Trophoblast cell (in vitro differentiated cells and primary cell): Measurements from ENCODE around the gene PLA2G4E.

ENCODE experiments used
- DNase-seq, 2 donors: peaks; one replicate each; pipeline ENCODE4 v3.0.0-alpha.2; 2016
- H2AFZ ChIP-seq: 2 replicates; pipeline ENCODE4 v1.6.1; 2013; ENCODE audit warnings: low read length, moderate library complexity, mild to moderate bottlenecking; ENCODE audit not compliant: insufficient read depth, poor library complexity
- H2AK5ac ChIP-seq: 2 replicates; pipeline ENCODE4 v1.6.1; 2013; ENCODE audit warnings: mild to moderate bottlenecking, low read length
- H2BK120ac ChIP-seq: 2 replicates; pipeline ENCODE4 v1.6.1; 2013; ENCODE audit warnings: low read length, mild to moderate bottlenecking, moderate library complexity; ENCODE audit not compliant: insufficient read depth, poor library complexity
- H2BK12ac ChIP-seq: 2 replicates; pipeline ENCODE4 v1.6.1; 2013; ENCODE audit warnings: mild to moderate bottlenecking, low read length, moderate library complexity
- H2BK5ac ChIP-seq: 2 replicates; pipeline ENCODE4 v1.6.1; 2013; ENCODE audit warnings: low read length, low read depth, moderate library complexity, mild to moderate bottlenecking; ENCODE audit not compliant: poor library complexity
- H3K14ac ChIP-seq: 2 replicates; pipeline ENCODE4 v1.6.1; 2013; ENCODE audit warnings: mild to moderate bottlenecking, low read length
- H3K18ac ChIP-seq: 2 replicates; pipeline ENCODE4 v1.6.1; 2013; ENCODE audit warnings: mild to moderate bottlenecking, low read length
- H3K23ac ChIP-seq: 2 replicates; pipeline ENCODE4 v1.6.1; 2013; ENCODE audit warnings: low read length
- H3K27ac ChIP-seq: 2 replicates; pipeline ENCODE4 v1.5.1; 2013; ENCODE audit warnings: low read depth, mild to moderate bottlenecking, inconsistent platforms, low read length, moderate library complexity
- H3K27me3 ChIP-seq: 2 replicates; pipeline ENCODE4 v1.6.1; 2013; ENCODE audit warnings: inconsistent platforms, mild to moderate bottlenecking, low read length, moderate library complexity; ENCODE audit not compliant: insufficient read depth
- H3K36me3 ChIP-seq, 2 experiments: 1 replicate in 1 of 2; 2 replicates in 1 of 2; pipeline ENCODE4 v1.6.1; 2013; ENCODE audit warnings: low read length in 2 of 2, mild to moderate bottlenecking in 2 of 2, moderate library complexity in 1 of 2; ENCODE audit not compliant: insufficient read depth in 2 of 2, control insufficient read depth in 1 of 2
- H3K4ac ChIP-seq: 2 replicates; pipeline ENCODE4 v1.6.1; 2013; ENCODE audit warnings: low read depth, mild to moderate bottlenecking, low read length, moderate library complexity
- H3K4me1 ChIP-seq, 2 experiments: 1 replicate in 1 of 2; 2 replicates in 1 of 2; pipeline ENCODE4 v1.6.1; 2013; ENCODE audit warnings: low read length in 2 of 2, mild to moderate bottlenecking in 2 of 2, moderate library complexity in 1 of 2; ENCODE audit not compliant: insufficient read depth in 2 of 2, control insufficient read depth in 1 of 2
- H3K4me2 ChIP-seq: 2 replicates; pipeline ENCODE4 v1.6.1; 2013; ENCODE audit warnings: inconsistent platforms, mild to moderate bottlenecking, low read length, moderate library complexity
- H3K4me3 ChIP-seq: 2 replicates; pipeline ENCODE4 v1.5.1; 2013; ENCODE audit warnings: mild to moderate bottlenecking, low read depth, low read length, inconsistent platforms
- H3K79me1 ChIP-seq: one replicate; pipeline ENCODE4 v1.6.1; 2013; ENCODE audit warnings: low read length
- H3K79me2 ChIP-seq: 2 replicates; pipeline ENCODE4 v1.6.1; 2013; ENCODE audit warnings: low read length, mild to moderate bottlenecking; ENCODE audit not compliant: control insufficient read depth, insufficient read depth, poor library complexity
- H3K9ac ChIP-seq: 2 replicates; pipeline ENCODE4 v1.6.1; 2013; ENCODE audit warnings: mild to moderate bottlenecking, low read length
- H3K9me3 ChIP-seq: 2 replicates; pipeline ENCODE4 v1.6.1; 2013; ENCODE audit warnings: low read depth, mild to moderate bottlenecking, control low read depth, inconsistent platforms, low read length; ENCODE audit not compliant: insufficient read depth
- H4K12ac ChIP-seq: 2 replicates; pipeline ENCODE4 v1.6.1; 2013; ENCODE audit warnings: low read depth, mild to moderate bottlenecking, low read length, moderate library complexity
- H4K8ac ChIP-seq: 2 replicates; pipeline ENCODE4 v1.6.1; 2013; ENCODE audit warnings: low read depth, mild to moderate bottlenecking, low read length, moderate library complexity
- H4K91ac ChIP-seq: one replicate; pipeline ENCODE4 v1.6.1; 2013; ENCODE audit warnings: low read depth, mild to moderate bottlenecking, low read length, moderate library complexity
- WGBS: extraction: QIAGEN DNeasy Blood & Tissue Kit; methylation state at CpG from one replicate; pipeline ENCODE4 v1.1.7; 2013; ENCODE audit warnings: missing lambda C conversion rate; ENCODE audit not compliant: insufficient read length, insufficient coverage; ENCODE audit errors: extremely low coverage; 5-methylcytosine and 5-hydroxymethylcytosine counted together

Gene PLA2G4E

DNA sequence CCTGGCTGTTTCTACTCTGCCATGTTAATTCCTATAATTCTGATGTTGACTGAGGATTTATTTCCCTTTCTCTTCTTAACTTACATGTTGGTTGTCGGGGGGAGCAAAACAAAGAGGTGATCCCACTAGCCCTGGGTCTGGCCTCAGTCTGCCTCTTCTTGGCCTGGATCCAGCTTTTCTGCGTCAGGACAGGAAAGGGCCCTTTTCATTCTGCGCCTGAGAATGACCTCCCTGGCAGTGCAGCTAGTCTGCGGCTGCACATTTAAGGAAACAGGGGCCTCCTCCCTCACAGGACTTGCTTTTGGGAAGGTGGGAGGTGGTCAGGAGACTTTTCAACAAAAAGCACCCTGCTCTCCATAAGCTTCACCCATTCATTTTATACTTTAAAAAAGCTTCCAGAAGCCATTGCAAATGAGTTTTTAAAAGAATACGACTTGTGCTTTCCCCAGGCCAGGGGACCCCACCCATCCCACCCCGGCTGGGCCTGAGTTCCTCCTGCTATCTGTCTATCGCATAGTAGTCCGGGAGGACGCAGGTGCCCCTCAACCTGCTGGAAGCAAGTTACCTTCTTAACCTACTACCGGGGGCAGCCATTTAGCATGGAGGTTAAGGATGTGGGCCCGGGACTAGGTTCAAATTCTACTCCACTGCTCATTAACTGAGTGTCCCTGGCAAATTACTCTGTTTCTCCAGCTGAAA is 27.2 kb downstream of the PLA2G4E start:
- DNase-seq: no peak
- Histone ChIP-seq H2BK12ac (no peak overlapping the region), H3K27me3 (no peaks in the 10 kb centered on the region)

DNA sequence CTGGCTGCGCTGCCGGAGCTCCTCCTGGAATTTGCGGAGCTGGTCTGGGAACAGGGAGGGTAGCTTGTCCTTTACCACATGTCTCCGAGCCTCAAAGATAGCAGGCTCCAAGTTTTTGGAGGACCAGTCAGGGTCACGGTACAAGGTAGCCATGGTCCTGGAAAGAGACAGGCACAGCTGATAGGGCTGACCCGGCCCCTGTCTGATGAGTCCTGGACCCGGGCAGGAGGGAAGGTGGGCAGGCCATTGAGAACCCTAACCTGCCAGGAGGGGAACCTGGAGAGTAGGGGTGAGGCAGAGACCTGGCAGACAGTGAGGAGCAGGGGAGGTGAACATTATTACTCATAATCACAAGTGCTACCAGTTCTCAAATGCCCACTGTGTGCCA is 28.0 kb downstream of the PLA2G4E start:
- Histone ChIP-seq H3K4me2 (no peak overlapping the region), H3K9ac (no peak overlapping the region), H2BK120ac (no peak overlapping the region), H3K4me3 (no peak overlapping the region), H4K91ac (no peak overlapping the region), H3K4ac (no peak overlapping the region), H3K27me3 (no peaks in the 10 kb centered on the region), H3K14ac (no peak overlapping the region), H3K4me1 (no peaks in the 10 kb centered on the region), H3K9me3 (peaks cover 3% of the 10 kb centered on the region), H3K23ac (no peak overlapping the region), H3K18ac (no peak overlapping the region), H3K27ac (no peak overlapping the region), H4K12ac (no peak overlapping the region), H3K36me3 (no peaks in the 10 kb centered on the region), H3K79me1 (no peaks in the 10 kb centered on the region), H3K79me2 (no peaks in the 10 kb centered on the region), H2AK5ac (no peak overlapping the region), H2BK12ac (no peak overlapping the region), H2AFZ (no peak overlapping the region), H2BK5ac (no peak overlapping the region), H4K8ac (no peak overlapping the region)
- WGBS: no CpG with 5 or more reads among the region's 7 CpGs
- DNase-seq: no peak

More for the DNA sequence above, 27.2 kb downstream of the PLA2G4E start:
- Histone ChIP-seq H3K36me3 (no peaks in the 10 kb centered on the region), H3K9me3 (peaks cover 3% of the 10 kb centered on the region), H4K8ac (no peak overlapping the region), H3K27ac (no peak overlapping the region), H2BK5ac (no peak overlapping the region), H2AK5ac (no peak overlapping the region), H3K18ac (no peak overlapping the region), H3K79me2 (no peaks in the 10 kb centered on the region), H2AFZ (no peak overlapping the region), H3K79me1 (no peaks in the 10 kb centered on the region), H3K14ac (no peak overlapping the region), H3K23ac (no peak overlapping the region), H3K9ac (no peak overlapping the region), H3K4me2 (no peak overlapping the region), H2BK120ac (no peak overlapping the region), H3K4me1 (no peaks in the 10 kb centered on the region), H3K4me3 (no peak overlapping the region), H4K12ac (no peak overlapping the region), H3K4ac (no peak overlapping the region), H4K91ac (no peak overlapping the region)
- WGBS: no CpG with 5 or more reads among the region's 11 CpGs

DNA sequence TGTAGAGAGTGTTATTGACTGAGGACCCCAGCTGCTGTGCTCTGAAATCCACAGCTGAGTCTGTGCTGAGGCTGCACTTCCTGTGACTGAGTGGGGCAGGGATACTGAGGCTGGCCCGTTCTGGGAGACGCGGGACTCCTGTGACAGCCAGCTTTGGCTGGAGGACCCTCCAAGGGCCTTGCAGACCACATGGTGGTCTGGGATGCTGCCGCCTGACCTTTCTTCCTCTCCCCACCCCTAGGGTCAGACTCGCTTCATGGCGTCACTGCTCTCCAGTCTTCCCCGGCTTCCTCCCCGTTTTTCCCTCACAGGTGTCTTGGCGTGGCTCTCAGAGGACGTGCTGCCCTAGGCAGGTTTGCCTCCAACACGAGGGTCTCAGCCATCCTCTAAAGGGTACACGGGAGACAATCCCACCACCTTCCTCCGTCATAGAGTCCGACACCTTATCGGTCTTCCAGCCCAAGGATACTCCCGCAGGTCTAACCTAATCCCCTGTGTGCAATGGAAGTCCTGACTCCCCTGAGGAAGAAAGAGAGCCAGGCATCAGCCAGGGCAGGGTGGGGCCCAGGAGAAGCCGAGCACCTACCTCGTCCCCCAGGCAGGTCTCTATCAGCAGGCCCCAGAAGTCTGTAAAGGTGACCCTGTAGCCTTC is 28.6 kb downstream of the PLA2G4E start:
- no CpG with 5 or more reads among the region's 18 CpGs for WGBS
- H3K14ac ChIP-seq: no peak overlapping the region
- no peak overlapping the region for H3K4me2 ChIP-seq
- no peak overlapping the region for H2BK120ac ChIP-seq
- H4K91ac ChIP-seq: no peak overlapping the region
- H3K9ac ChIP-seq: no peak overlapping the region
- H2AK5ac ChIP-seq: no peak overlapping the region
- H3K36me3 ChIP-seq: no peaks in the 10 kb centered on the region
- H2AFZ ChIP-seq: no peak overlapping the region
- H3K18ac ChIP-seq: no peak overlapping the region
- no peaks in the 10 kb centered on the region for H3K79me1 ChIP-seq
- no peaks in the 10 kb centered on the region for H3K27me3 ChIP-seq
- H3K4ac ChIP-seq: no peak overlapping the region
- no peak for DNase-seq
- H3K4me3 ChIP-seq: no peak overlapping the region
- no peaks in the 10 kb centered on the region for H3K79me2 ChIP-seq
- H3K23ac ChIP-seq: no peak overlapping the region
- H2BK12ac ChIP-seq: no peak overlapping the region
- H3K4me1 ChIP-seq: no peaks in the 10 kb centered on the region
- no peak overlapping the region for H4K12ac ChIP-seq
- no peak overlapping the region for H2BK5ac ChIP-seq
- H3K9me3 ChIP-seq: peaks cover 3% of the 10 kb centered on the region
- no peak overlapping the region for H3K27ac ChIP-seq
- H4K8ac ChIP-seq: no peak overlapping the region

DNA sequence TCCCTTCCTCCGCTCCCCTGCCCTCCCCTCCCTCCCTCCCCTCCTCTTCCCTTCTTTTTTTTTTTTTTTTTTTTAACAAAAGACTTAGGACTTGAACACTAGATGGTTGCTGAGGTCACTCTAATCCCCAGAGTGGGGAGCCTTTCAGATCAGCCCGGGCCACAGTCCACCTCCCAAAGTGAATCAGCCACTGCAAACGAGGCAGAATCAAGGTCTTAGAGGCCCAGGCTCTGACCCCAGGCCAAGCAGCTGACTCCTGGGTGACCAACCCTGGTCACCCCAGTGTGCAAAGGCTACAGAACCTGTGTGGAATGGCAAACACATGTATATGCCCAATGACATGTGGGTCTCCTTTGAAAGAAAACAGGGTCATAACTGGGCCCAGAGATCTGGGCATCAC is 30.2 kb downstream of the PLA2G4E start:
- Histone ChIP-seq H4K12ac (no peak overlapping the region), H4K91ac (no peak overlapping the region), H2AFZ (no peak overlapping the region), H3K79me1 (no peaks in the 10 kb centered on the region), H2BK12ac (no peak overlapping the region), H4K8ac (no peak overlapping the region), H3K9me3 (peaks cover 3% of the 10 kb centered on the region), H3K4me1 (no peaks in the 10 kb centered on the region), H3K79me2 (no peaks in the 10 kb centered on the region), H2AK5ac (no peak overlapping the region), H3K23ac (no peak overlapping the region), H3K27ac (no peak overlapping the region), H3K9ac (no peak overlapping the region), H3K18ac (no peak overlapping the region), H3K4me2 (no peak overlapping the region), H2BK5ac (no peak overlapping the region), H3K4me3 (no peak overlapping the region), H3K14ac (no peak overlapping the region), H2BK120ac (no peak overlapping the region), H3K27me3 (no peaks in the 10 kb centered on the region), H3K4ac (no peak overlapping the region), H3K36me3 (no peaks in the 10 kb centered on the region)
- no peak for DNase-seq
- no CpG with 5 or more reads among the region's 3 CpGs for WGBS
